K562 (cell line): ENCODE data around the gene CRLF1. TPM values are rescaled to one million over a fixed set of nuclear protein-coding genes. Genes with fewer than 3 reads are reported as not detected.
A peak's percentile ranks its signal among the peaks of the same experiment; 100 is the strongest.

Experiments used
- BMI1 ChIP-seq: fragments of 150-350 bp; IDR thresholded peaks from 2 replicates; pipeline ENCODE4 v1.6.1; 2014; ENCODE audit warnings: low read length
- BRCA1 ChIP-seq, 2 experiments: fragments of 450-650 bp in 1 of 2; sonication (generic) in 1 of 2; formaldehyde crosslinking in 1 of 2; IDR thresholded peaks; 2 replicates each; pipeline versions ENCODE4 v1.5.0 to v1.6.1; 2017 to 2020; ENCODE audit warnings: mild to moderate bottlenecking in 1 of 2, missing genetic modification reagents in 1 of 2
- CEBPB ChIP-seq: fragments of 450-650 bp; IDR thresholded peaks from 2 replicates; pipeline ENCODE4 v1.6.1; 2016; ENCODE audit warnings: missing genetic modification characterization, missing compliant biosample characterization
- CSDE1 ChIP-seq, 2 experiments: fragments of 450-650 bp; IDR thresholded peaks; 2 replicates each; pipeline ENCODE4 v1.6.1; 2016; ENCODE audit warnings: mild to moderate bottlenecking in 1 of 2
- CXXC5 ChIP-seq: fragments of 250-450 bp; sonication (Bioruptor Pico); IDR thresholded peaks from 2 replicates; pipeline ENCODE4 v1.8.0; 2022; ENCODE audit warnings: inconsistent platforms, mild to moderate bottlenecking, moderate library complexity
- DMBX1 ChIP-seq: fragments of 250-450 bp; sonication (Bioruptor Pico); IDR thresholded peaks from 2 replicates; pipeline ENCODE4 v1.8.0; 2022; ENCODE audit warnings: inconsistent platforms, mild to moderate bottlenecking, moderate library complexity, borderline replicate concordance
- DNMT1 ChIP-seq: fragments of 450-650 bp; IDR thresholded peaks from 2 replicates; pipeline ENCODE4 v1.6.1; 2016; ENCODE audit warnings: antibody characterized with exemption, mild to moderate bottlenecking
- EP300 ChIP-seq: IDR thresholded peaks from 2 replicates; pipeline ENCODE4 v1.6.1; 2012; ENCODE audit warnings: low read length, improper control_type of control experiment
- ERF ChIP-seq: fragments of 450-650 bp; formaldehyde crosslinking; IDR thresholded peaks from 2 replicates; pipeline ENCODE4 v1.4.0; 2020; ENCODE audit warnings: mild to moderate bottlenecking, mixed read lengths
- FOXA3 ChIP-seq, 2 experiments: fragments of 450-650 bp in 1 of 2; sonication (generic) in 1 of 2; formaldehyde crosslinking; IDR thresholded peaks in 1 of 2; conservative IDR thresholded peaks in 1 of 2; 2 replicates each; pipeline versions ENCODE4 v1.4.0 to v1.8.0; 2020 to 2022; ENCODE audit warnings: mild to moderate bottlenecking in 2 of 2, missing genetic modification reagents in 1 of 2
- GTF2E2 ChIP-seq: fragments of 200-800 bp; sonication (Bioruptor generic); IDR thresholded peaks from 2 replicates; pipeline ENCODE4 v1.6.1; 2016; ENCODE audit warnings: missing genetic modification characterization, missing compliant biosample characterization
- HMBOX1 ChIP-seq: sonication (generic); IDR thresholded peaks from 2 replicates; pipeline ENCODE4 v1.6.1; 2016
- HNRNPLL ChIP-seq: fragments of 200-400 bp; formaldehyde crosslinking; IDR thresholded peaks from 2 replicates; pipeline ENCODE4 v1.6.1; 2017; ENCODE audit warnings: low read length, low read depth, mild to moderate bottlenecking; ENCODE audit not compliant: poor library complexity, severe bottlenecking
- MECOM ChIP-seq: fragments of 250-450 bp; sonication (Bioruptor Pico); IDR thresholded peaks from 2 replicates; pipeline ENCODE4 v1.8.0; 2022; ENCODE audit warnings: inconsistent platforms
- MIER1 ChIP-seq: fragments of 450-650 bp; IDR thresholded peaks from 2 replicates; pipeline ENCODE4 v1.6.1; 2016; ENCODE audit warnings: antibody characterized with exemption, mild to moderate bottlenecking, low read depth
- MXD1 ChIP-seq: fragments of 250-450 bp; sonication (Bioruptor Pico); IDR thresholded peaks from 2 replicates; pipeline ENCODE4 v1.8.0; 2021; ENCODE audit warnings: borderline replicate concordance, mild to moderate bottlenecking, moderate library complexity; ENCODE audit not compliant: poor library complexity, severe bottlenecking
- MYBL2 ChIP-seq, 2 experiments: fragments of 450-650 bp in 1 of 2; sonication (generic) in 1 of 2; formaldehyde crosslinking in 1 of 2; IDR thresholded peaks; 2 replicates each; pipeline versions ENCODE4 v1.6.1 to v1.8.1; 2017 to 2022; ENCODE audit warnings: borderline replicate concordance in 1 of 2, inconsistent platforms in 1 of 2, low read depth in 1 of 2, mild to moderate bottlenecking in 1 of 2, missing genetic modification reagents in 1 of 2, moderate library complexity in 1 of 2
- NR2F6 ChIP-seq: fragments of 450-650 bp; formaldehyde crosslinking; IDR thresholded peaks from 2 replicates; pipeline ENCODE4 v1.4.0; 2020; ENCODE audit warnings: mild to moderate bottlenecking
- POLR2AphosphoS2 ChIP-seq: IDR thresholded peaks from 2 replicates; pipeline ENCODE4 v1.6.1; 2012; ENCODE audit warnings: low read length, improper control_type of control experiment
- PTRF ChIP-seq: fragments of 450-650 bp; IDR thresholded peaks from 2 replicates; pipeline ENCODE4 v1.6.1; 2016; ENCODE audit warnings: mild to moderate bottlenecking, missing genetic modification characterization, missing compliant biosample characterization
- RBM17 ChIP-seq: fragments of 200-400 bp; formaldehyde crosslinking; IDR thresholded peaks from 2 replicates; pipeline ENCODE4 v1.6.1; 2017; ENCODE audit warnings: low read depth, mild to moderate bottlenecking, low read length, borderline replicate concordance
- SMAD2 ChIP-seq: fragments of 150-350 bp; IDR thresholded peaks from 2 replicates; pipeline ENCODE4 v1.6.1; 2014; ENCODE audit warnings: low read depth, mild to moderate bottlenecking, low read length
- SMARCA4 ChIP-seq: fragments of 450-650 bp; IDR thresholded peaks from 2 replicates; pipeline ENCODE4 v1.6.1; 2016
- SNRNP70 ChIP-seq: fragments of 200-400 bp; formaldehyde crosslinking; optimal IDR thresholded peaks from 2 replicates; pipeline ENCODE3; 2017; ENCODE audit warnings: low read depth, low read length
- TFE3 ChIP-seq: fragments of 450-650 bp; formaldehyde crosslinking; IDR thresholded peaks from 2 replicates; pipeline ENCODE4 v1.4.0; 2020; ENCODE audit warnings: mild to moderate bottlenecking, mixed read lengths
- ZBTB7A ChIP-seq: IDR thresholded peaks from 2 replicates; pipeline ENCODE4 v1.6.1; 2011; ENCODE audit warnings: low read depth, mild to moderate bottlenecking, low read length, moderate library complexity, borderline replicate concordance; ENCODE audit not compliant: control insufficient read depth
- ZNF551 ChIP-seq: fragments of 250-450 bp; sonication (Bioruptor Pico); IDR thresholded peaks from 2 replicates; pipeline ENCODE4 v1.5.0; 2021; ENCODE audit warnings: mild to moderate bottlenecking, moderate library complexity
- ZNF780A ChIP-seq: fragments of 250-450 bp; sonication (Bioruptor Pico); IDR thresholded peaks from 2 replicates; pipeline ENCODE4 v1.5.0; 2021; ENCODE audit warnings: mild to moderate bottlenecking
- polyA plus RNA-seq, 8 experiments: library from polyadenylated mRNA; depleted of rRNA in 4 of 8; stranded (reverse) in 5 of 8; unstranded in 3 of 8; fragments of >200 nt; fragmentation: Nextera tagmentation in 2 of 8; fragmentation: Illumina TruSeq in 1 of 8; extraction: Ambion mirVana in 2 of 8; extraction: Trizol in 1 of 8; gene quantifications; 2 replicates each; pipeline versions ENCODE4 v1.2.1 to v1.2.3, GENCODE V29; 2011 to 2014; ENCODE audit warnings: inconsistent platforms in 1 of 8, missing spikeins in 1 of 8
- total RNA-seq, 7 experiments: library from RNA; depleted of rRNA in 6 of 7; stranded (reverse); fragments of >200 nt in 6 of 7; fragmentation: Illumina TruSeq in 2 of 7; extraction: Trizol in 2 of 7; gene quantifications; 2 replicates each; pipeline versions ENCODE4 v1.2.1 to v1.2.3, GENCODE V29; 2011 to 2021; ENCODE audit warnings: low replicate concordance in 1 of 7

Gene CRLF1
- total and polyA plus RNA-seq, 9 of the 15 experiments (the other 6 are each of a cell fraction or from before 2014, with no cell fraction given), result 0.85 to 3.6 (median 1.7) TPM

GRCh38 chr19:18594096-18594823 is 12.3 kb downstream of the CRLF1 start (continued):
- no peak for TF ChIP-seq SMAD2
- no peak for TF ChIP-seq BMI1
- no peak for TF ChIP-seq ERF (CRISPR knock-in tag)
- no peak for TF ChIP-seq CSDE1 (IDR thresholded peaks at IDR 0.05)
- TF ChIP-seq CEBPB (tag), result no peak
- no peak for TF ChIP-seq MYBL2 (IDR thresholded peaks at IDR 0.05; ENCODE audit: low read depth)
- no peak for TF ChIP-seq MYBL2 (CRISPR knock-in tag; IDR thresholded peaks at IDR 0.05; ENCODE audit: borderline replicate concordance)
- no peak for TF ChIP-seq TFE3 (CRISPR knock-in tag)
- peak; percentile 80 for TF ChIP-seq CXXC5 (CRISPR knock-in tag)
- TF ChIP-seq ZBTB7A, result peak; percentile 98
- TF ChIP-seq FOXA3 (CRISPR knock-in tag; conservative IDR thresholded peaks at IDR 0.05 in 1 of 2, IDR thresholded peaks at IDR 0.05 in 1 of 2), result no peak
- no peak for TF ChIP-seq ZNF551 (CRISPR knock-in tag)
- 0 out of 2 replicates have a peak, but pooled peaks have one; percentile 42 for TF ChIP-seq POLR2AphosphoS2
- TF ChIP-seq MIER1, result no peak
- no peak for TF ChIP-seq SMARCA4
- no peak for TF ChIP-seq DMBX1 (CRISPR knock-in tag)
- TF ChIP-seq GTF2E2, result no peak
- no peak for TF ChIP-seq HNRNPLL
- TF ChIP-seq NR2F6 (CRISPR knock-in tag), result no peak
- no peak for TF ChIP-seq MECOM (CRISPR knock-in tag)
- TF ChIP-seq ZNF780A, result no peak
- no peak for TF ChIP-seq PTRF (tag)
- no peak for TF ChIP-seq MXD1 (CRISPR knock-in tag)
- no peak for TF ChIP-seq EP300
- TF ChIP-seq RBM17, result no peak
- TF ChIP-seq HMBOX1, result no peak
- no peak for TF ChIP-seq BRCA1 (IDR thresholded peaks at IDR 0.05)
- TF ChIP-seq BRCA1 (CRISPR knock-in tag; IDR thresholded peaks at IDR 0.05), result no peak
- TF ChIP-seq SNRNP70, result no peak
- no peak for TF ChIP-seq DNMT1
